Nephron progenitor cell (in vitro differentiated cells): ENCODE data around the gene TOLLIP.

Experiments used
- DNase-seq: peaks from one replicate; pipeline ENCODE4 v3.0.0; 2021
- H3K27ac Mint-ChIP-seq: 2 replicates; pipeline ENCODE4 v1.8.0; 2021; ENCODE audit warnings: mild to moderate bottlenecking, moderate library complexity, mixed read lengths
- H3K27me3 Mint-ChIP-seq: 2 replicates; pipeline ENCODE4 v1.8.0; 2021; ENCODE audit warnings: mild to moderate bottlenecking, low read depth, mixed read lengths; ENCODE audit not compliant: poor library complexity
- H3K36me3 Mint-ChIP-seq: 2 replicates; pipeline ENCODE4 v1.8.0; 2021; ENCODE audit warnings: low read depth, mixed read lengths
- H3K4me1 Mint-ChIP-seq: 2 replicates; pipeline ENCODE4 v1.8.0; 2021; ENCODE audit warnings: mixed read lengths
- H3K4me3 Mint-ChIP-seq: 2 replicates; pipeline ENCODE4 v1.8.0; 2021; ENCODE audit warnings: mild to moderate bottlenecking, moderate library complexity, mixed read lengths
- H3K9me3 Mint-ChIP-seq: 2 replicates; pipeline ENCODE4 v1.8.0; 2021; ENCODE audit warnings: mild to moderate bottlenecking, moderate library complexity, mixed read lengths
- CTCF ChIP-seq: fragments of 200-600 bp; sonication (generic); IDR thresholded peaks from 2 replicates; pipeline ENCODE4 v1.5.0; 2021; ENCODE audit warnings: antibody characterized with exemption

Gene TOLLIP

GRCh38 chr11:1237851-1238250, 71.6 kb downstream of the TOLLIP start:
- Mint-ChIP-seq H3K27ac (no peak overlapping the region), H3K27me3 (peaks cover 5% of the 10 kb centered on the region), H3K36me3 (no peaks in the 10 kb centered on the region), H3K4me1 (no peaks in the 10 kb centered on the region), H3K9me3 (peaks cover 15% of the 10 kb centered on the region), H3K4me3 (no peak overlapping the region)
- no peak for TF ChIP-seq CTCF
- DNase-seq, result no peak

GRCh38 chr11:1237128-1237580, 72.3 kb downstream of the TOLLIP start:
- Mint-ChIP-seq H3K4me1 (no peaks in the 10 kb centered on the region), H3K27me3 (peaks cover 5% of the 10 kb centered on the region), H3K36me3 (no peaks in the 10 kb centered on the region), H3K4me3 (no peak overlapping the region), H3K27ac (no peak overlapping the region), H3K9me3 (peaks cover 8% of the 10 kb centered on the region)
- peak; percentile 1 for DNase-seq
- TF ChIP-seq CTCF, result no peak

- H3K27ac Mint-ChIP-seq, result no peak overlapping the region
- no peak overlapping the region for H3K4me3 Mint-ChIP-seq
- TF ChIP-seq CTCF, result no peak
- peaks cover 4% of the 10 kb centered on the region for H3K9me3 Mint-ChIP-seq
- H3K4me1 Mint-ChIP-seq, result no peaks in the 10 kb centered on the region
- peak; percentile 0 for DNase-seq
- H3K27me3 Mint-ChIP-seq, result peaks cover 5% of the 10 kb centered on the region
- H3K36me3 Mint-ChIP-seq, result no peaks in the 10 kb centered on the region
Observed at GRCh38 chr11:1236316-1237127, 72.9 kb downstream of the TOLLIP start.

GRCh38 chr11:1235901-1236315, 73.5 kb downstream of the TOLLIP start:
- H3K4me1 Mint-ChIP-seq, result no peaks in the 10 kb centered on the region
- H3K27me3 Mint-ChIP-seq, result peaks cover 5% of the 10 kb centered on the region
- no peak for TF ChIP-seq CTCF
- H3K9me3 Mint-ChIP-seq, result no peaks in the 10 kb centered on the region
- no peak overlapping the region for H3K4me3 Mint-ChIP-seq
- H3K36me3 Mint-ChIP-seq, result no peaks in the 10 kb centered on the region
- DNase-seq, result no peak
- no peak overlapping the region for H3K27ac Mint-ChIP-seq

GRCh38 chr11:1235306-1235900, 74.0 kb downstream of the TOLLIP start:
- Mint-ChIP-seq H3K4me3 (no peak overlapping the region), H3K9me3 (no peaks in the 10 kb centered on the region), H3K36me3 (no peaks in the 10 kb centered on the region), H3K4me1 (no peaks in the 10 kb centered on the region), H3K27me3 (peaks cover 5% of the 10 kb centered on the region), H3K27ac (no peak overlapping the region)
- peak; percentile 1 for DNase-seq
- no peak for TF ChIP-seq CTCF
